ENCODE measurements around the gene CHCHD6.
A peak's percentile ranks its signal among the peaks of the same experiment; 100 is the strongest.

The CHCHD6 gene, protein sequence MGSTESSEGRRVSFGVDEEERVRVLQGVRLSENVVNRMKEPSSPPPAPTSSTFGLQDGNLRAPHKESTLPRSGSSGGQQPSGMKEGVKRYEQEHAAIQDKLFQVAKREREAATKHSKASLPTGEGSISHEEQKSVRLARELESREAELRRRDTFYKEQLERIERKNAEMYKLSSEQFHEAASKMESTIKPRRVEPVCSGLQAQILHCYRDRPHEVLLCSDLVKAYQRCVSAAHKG

DNA sequence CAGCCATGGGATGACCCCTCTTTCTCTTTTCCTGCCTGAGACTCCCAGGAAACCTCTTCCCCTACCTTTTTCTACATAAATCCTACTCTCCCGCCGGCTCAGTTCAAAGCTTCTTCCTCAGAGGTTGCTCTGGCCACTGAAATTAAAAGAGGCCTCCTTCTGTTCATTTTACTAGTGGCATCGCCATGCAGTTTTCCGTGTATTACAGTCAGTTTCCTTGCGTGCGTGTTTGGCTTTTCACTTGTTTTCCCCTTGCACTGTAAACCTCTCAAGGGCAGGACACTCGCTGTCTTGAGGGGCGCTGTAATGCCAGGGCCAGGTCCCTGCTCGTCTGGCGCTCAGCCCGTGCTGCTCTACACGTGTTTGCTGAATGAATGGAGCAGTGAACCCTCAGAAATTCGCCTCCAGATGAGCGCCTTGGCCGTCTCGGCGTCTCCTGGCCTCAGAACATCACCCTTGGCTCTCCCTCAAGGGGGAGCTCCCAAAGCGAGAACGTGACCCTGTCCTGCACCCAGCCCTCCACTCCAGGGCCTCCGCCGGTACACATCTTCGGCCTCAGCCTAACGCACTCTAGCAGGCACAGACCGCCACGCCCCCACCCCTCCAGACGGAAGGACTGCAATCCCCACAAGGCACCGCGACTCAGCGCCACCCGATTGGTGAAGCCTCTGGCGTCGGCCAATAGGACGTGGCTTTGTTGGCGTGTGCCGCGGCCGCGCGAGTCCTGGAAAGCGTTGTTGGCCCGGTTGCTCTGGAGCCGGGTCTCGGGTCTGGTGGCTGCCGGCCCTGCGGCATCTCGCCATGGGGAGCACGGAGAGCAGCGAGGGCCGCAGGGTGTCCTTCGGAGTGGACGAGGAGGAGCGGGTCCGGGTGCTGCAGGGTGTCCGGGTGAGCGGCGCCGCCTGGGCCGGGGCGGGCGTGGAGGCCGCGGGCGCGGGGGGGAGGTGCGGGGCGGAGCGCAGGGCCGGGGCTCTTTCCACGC lies at the start of gene CHCHD6:
Gene CHCHD6, plus strand, starts transcription at position 729 of the 982 bp plus-strand sequence. Its CDS starts 73 bp downstream, at position 802.
- DNase-seq = peak; percentile 94

DNA sequence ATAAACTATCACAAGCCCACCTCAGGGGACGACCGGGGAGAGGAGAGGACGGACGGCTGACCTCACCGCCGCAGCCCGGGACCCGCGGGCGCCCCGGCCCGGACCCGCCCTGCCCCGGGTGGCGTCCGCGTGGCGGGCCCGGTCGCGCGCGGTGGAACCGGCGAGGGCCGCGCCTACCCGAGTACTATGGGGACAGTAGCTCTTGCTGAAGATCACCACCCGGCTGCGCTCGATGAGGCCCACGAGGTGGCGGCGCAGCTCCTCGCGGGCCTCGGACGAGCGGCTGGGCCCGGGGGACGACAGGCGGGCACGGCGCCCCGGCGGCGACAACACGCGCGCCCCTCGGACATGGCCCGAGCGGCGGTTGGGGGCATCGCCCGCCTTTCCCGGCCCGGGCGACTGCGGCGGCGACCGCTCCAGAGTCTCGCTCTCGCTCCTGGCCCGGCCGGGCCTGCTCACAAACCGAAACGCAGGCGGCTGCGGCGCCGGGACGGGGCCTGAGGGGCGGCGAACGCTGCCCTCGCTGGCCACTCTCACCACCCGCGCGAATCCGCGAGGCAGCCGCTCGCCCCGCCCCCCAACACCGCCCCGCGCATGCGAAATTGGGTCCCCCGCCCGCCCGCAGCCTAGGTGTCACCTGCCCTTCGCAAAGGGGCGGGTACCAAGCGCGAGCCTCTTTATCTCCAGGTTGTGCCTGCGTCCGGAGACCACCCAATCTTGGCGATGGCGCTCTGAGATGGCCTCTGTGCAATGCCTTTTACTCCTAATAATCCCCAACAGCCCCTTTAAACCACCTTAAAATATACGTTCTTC lies 49.3 kb upstream of the CHCHD6 start, which contains the start of gene TXNRD3:
Gene TXNRD3, minus strand, starts transcription at position 554 of the 813 bp plus-strand sequence.
- DNase-seq = peak; percentile 17 to 76

DNA sequence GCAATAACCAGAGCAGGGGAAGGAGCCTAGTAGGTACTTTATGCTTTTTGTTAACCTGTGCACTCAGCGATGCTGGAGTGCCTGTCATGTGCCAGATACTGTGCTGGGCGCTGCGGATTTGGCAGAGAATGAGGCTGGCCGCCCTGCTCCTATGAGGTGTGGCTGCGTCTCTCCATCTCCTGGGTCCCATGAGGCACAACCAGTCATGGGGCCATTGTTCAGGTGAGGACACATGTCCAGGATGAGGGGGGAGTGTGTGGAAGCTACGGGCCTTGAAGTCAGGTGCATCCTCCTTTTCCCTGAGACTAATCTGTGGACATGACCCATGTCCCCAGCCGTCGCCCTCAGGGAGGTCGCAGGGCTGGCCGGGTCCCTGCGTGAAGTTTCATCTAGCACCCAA lies 48.2 kb upstream of the CHCHD6 start:
- DNase-seq = no peak

DNA sequence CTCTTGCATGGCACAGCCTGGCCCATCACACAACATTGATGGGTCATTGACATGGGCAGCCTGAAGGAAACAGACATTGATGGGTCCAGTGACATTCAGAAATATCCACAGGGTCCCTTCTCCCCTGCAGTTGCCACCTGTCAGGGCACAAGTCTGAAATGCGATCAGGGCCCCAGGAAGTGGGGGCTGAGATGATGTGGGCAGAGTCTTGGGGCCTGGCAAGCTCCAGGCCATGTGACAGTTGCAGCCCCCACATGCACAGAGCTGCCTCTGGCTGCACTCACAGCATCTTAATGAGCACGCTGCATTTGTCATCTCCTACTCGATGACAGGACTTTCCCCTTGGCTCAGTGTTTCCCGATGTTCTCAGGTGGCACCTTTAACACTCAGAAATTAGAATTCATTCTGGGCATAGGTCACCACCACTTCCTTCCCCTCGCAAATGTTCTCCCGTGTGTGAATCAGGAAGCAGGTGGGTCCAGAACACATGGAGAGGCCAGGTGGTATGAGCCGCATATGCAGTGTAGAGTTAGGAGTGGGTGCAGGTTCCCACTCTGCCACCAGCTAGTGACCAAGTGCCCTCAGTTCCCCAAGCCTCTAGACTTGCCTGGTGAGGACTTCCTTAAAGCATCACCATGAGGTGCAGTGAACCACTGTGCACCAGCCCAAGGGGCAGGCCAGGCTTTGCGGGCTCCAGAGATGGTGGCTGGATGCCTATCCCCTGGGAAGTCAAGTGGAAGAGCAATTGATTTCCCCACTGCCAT lies 47.5 kb upstream of the CHCHD6 start:
- DNase-seq = no peak

DNA sequence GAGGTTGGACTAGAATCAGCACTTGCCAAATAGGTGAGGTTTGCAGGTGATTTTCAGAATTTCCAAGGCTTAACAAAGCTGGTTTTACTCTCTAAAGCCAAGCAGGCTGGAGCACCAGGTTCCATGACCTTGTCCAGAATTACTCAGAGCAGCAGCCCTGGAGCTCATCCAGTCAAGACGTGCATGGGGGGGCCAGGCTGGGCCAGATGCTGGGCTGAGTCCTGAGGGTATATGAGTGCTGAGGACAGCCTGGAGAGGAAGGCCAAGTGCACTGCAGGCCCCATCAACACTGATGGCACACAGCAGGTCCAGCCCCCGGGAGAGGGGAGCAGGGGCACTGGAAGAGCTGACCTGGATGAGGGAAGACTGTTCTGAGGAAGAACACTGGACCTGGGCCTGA lies 46.1 kb upstream of the CHCHD6 start:
- DNase-seq = no peak

DNA sequence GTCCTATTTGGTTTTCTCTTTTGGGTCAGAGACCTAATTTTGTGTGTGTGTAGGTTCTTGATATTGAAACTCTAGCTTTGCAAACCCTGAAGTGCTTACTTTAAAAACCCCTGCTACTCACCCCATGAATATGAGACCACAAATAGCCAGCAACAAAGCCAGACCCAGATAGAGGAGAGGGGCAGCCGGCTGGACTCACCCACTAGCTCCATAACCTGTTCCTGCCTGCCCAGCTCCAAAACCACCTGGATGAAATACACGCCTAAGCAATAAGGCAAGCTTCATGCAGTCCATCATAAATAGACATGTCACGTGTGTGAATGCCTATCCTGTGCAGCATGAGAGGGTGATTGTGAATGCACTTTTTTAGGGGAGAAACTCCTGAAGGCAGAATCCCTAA lies 45.5 kb upstream of the CHCHD6 start:
- no peak for DNase-seq

DNA sequence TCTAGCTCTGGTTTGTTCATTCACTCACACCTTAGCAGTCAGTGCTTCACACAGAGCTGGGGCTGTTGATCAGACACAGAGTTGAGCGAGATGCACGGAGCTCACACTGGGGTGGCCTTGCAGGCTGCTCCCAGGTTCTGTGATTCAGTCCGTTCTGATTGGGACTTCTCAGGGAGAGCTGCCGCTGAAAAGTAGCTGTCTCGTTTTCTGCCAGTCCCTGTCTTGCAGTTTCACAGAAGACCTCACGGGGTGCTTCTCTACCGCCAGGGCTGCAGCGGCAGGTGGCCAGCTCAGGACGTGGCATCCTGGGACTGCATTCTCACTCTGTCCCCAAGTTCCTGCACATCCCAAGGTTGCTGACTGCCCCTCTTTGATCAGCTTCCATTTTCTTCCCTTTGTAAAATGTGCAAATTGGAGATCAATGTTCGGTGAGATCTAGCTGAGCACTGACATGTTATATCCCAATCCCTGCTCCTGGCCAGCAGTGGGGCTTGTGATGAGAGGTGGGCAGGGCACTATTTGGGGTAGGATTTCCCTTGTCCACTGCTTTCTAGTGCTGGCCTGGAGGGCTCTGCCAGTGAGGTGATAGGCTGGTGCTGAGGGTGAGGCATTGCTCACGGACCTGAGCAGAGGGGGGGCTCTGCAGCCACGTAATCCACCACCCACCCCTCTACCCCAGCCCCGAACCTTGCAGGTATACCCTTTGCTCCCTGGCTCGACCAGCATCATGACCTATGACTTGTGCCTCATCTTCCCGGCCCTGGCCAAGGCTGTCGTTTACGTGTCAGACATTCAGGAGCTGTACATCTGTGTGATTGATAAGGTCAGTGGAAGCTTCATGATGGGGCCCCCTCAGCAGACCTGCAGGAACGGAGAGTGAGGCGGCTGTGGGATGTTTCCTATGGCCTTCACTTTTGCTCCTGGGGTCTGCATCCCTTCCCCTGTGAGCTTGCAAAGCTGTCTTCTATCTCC lies 43.8 kb upstream of the CHCHD6 start:
- no peak for DNase-seq

DNA sequence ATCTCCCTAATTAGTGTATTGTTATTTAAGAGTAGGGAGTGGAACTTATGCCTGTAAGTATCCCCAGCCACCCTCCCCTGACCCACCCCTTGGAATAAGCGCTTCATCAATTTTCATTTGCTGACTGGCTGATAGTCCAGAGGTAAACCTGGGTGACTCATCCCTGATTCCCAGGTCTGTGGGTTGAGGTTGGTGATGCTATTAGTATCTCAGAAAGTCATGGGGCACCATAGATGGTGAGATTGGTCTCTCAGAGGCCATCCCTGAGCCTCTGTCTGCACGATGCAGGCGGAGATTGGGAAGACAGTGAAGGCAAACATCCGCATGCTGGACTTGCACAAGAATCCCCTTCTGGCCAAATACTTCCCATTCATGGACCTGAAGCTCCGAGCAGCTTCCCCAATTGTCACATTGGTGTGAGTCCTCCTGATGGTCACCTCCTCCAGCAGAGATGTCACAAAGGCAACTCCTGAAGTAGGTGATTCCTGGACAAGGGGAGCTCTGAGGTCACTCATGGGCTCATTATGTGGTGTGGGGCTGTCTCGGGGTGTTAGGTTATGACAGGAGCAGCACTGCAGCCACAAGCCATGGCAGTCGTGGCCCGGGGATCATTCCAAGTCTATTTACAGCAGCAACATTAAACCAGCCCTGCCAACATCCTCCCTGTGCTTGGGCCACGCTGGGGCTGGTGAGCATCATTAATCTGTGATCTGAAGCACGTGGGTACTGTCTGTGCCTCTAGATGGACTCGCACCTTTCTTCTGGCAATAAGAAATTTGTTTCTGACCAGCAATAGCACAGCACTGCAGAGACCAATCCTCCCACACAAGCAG lies 42.3 kb upstream of the CHCHD6 start:
- no peak for DNase-seq

DNA sequence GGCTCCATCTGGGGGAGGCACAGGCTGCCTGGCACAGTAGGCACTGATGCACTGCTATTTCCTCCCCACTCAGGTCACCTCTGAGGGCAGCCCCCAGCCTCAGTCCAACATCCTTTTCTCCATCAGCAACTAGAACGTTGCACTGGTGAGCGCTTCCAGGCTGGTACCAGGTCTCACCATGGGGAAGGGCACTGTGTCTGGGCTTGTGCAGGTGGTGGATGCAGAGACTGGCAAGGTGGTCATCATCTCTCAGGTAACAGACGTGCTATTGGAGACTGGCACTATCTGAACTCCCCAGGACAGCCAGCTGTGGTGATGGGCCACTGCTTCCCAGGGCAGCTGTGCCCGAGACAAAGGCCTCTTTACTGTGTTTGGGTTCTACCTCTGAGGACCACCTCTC lies 40.8 kb upstream of the CHCHD6 start:
- DNase-seq = no peak

DNA sequence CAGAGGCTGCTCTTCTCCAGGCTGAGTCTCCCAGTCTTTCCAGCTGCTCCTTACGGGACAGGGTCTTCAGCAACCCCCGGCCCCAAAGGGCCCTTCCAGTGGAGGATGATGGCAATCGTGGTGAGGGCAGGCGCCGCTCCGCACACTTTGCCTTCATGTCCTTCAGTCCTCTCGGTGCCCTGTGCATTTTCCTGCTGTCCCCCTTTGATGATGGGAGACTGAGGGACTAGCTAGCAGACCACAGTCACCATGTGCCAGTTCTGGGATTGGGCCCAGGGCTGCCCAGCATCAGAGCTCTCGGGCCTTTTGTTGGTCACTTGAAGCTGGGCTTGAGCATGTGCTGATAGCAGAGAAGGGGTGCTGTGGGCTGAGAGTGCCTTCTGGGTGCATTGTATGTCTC lies 40.3 kb upstream of the CHCHD6 start:
- DNase-seq = no peak

DNA sequence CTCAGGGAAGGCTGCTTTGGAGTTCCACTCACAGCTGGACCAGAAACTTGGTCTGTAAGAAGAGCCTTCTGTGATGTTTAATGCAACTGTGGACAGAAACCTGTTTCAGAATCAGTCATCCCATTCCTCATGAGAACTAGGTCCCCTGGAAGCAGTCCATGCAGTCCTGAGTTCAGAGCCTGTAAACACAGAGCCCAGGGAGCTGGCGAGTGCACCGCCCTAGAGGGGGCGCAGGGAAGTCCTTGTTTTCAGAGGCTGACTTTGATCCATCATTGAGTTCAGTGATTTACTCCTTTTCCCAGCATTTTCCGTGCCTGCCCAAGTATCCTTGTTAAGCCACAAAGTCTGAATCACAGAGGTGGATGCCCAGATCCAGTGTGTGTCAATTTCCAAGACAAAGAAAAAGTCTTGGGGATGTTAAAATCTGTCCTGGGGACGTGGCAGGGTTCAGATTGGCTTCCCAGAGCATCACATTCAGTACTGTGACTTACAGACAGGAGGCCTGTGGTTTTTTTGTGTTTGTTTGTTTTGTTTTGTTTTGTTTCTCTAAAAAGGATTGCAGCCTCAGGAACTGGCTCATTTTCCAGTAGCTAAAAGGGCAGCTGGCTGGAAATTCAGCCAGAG lies 39.3 kb upstream of the CHCHD6 start:
- no peak for DNase-seq

DNA sequence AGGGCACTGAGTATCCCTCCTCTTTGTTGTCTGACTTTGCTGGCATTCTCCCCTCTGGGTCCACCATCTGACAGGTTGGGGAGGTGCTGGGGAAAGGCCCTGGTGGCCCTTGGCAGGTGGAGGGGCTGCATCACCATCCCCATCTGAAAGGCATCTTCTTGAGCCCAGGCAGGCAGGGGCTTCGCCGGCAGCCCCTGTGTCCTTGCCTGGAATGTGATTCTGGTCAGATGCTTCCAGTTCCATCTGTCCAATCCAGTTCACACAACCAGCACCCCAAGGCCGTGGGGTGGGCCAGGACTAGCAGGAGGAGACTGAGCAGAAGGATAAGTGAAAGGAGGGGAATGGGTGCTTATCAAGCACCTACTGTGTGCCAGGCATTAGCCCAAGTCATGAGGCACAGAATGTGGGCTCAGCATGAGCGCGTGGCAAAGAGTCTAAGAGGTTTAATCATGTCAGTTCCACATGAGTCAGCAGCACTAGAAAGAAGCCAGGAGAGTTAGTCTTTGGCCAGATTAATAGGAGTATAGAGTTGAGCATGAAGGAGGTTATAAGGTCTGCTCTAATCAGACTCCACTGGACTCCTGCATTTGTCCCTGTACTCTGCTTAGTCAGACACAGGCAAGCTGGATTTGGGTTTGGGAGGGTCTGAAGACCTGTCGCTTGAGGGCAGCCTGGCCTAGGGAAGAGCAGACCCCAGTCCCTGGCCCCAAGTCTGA lies 38.7 kb upstream of the CHCHD6 start:
- DNase-seq = no peak

DNA sequence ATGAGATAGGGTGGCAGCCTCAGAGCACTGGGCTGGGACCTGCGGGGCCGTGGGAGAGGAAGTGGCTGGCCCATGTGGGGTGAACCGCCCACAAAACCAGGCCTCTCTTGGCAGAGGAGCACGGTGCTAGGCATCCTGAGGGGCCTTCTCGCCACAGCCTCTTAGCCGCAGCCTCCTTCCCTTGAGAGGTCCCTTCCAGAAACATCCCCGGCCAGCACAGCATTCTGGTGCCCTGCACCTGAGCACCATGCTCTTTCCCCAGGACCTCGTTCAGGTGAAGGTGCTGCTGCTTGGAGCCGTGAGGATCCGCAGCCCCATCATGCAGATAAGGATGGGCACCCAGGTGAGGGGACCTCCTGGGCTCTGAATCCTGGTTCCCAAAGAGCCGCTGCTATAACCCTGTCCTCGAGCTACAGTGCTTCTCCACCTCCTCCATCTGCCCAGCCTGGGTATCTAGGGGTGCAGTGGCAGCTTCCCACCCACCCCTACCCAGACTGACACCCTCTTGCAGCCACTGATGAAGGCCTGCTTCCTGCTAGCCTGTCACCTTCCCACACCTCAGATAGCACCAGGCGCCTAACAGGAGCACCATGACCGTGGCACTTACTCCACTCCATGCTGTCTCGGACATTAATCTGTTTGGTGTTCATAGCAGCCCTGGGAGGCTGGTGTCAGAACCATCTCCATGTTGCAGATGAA lies 37.9 kb upstream of the CHCHD6 start:
- DNase-seq = no peak

DNA sequence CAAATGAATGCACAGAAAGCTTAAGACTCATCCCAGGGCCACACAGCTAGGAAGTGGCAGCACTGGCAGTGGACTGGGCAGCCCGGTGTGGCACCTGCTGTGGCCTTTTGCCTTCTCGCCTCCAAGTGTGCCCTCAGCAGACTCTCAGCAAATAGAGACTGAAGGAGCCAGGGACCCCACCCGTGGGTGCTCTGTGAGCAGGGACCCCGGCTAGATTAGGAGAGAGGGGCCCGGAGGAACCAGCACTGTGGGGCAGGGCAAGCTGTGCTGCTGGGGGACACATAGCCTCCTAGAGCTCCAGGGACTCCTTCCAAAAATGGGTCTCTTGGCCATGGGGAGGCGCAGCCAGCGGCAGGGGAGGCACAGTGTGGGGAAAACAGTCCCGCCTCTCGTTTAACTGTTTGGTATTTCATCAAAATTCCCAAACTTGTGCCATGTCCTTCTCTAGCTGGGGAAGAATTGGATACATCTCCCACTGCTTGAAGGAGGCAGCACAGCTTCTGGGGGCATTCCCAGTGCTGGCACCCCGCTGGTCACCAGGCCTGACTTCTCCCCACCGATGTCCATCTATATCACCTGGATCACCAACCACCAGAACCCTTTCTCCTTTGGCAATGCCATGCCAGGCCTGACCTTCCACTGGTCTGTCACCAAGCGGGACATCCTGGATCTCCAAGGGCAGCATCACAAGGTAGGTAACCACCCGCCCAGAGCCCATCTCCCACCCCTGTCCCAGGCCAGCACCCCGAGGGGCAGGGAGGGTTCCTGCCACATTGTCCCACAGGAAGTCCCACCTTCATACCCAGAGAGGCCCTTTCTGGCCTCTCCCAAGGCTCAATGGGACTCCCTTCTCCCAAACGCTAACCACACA lies 37.1 kb upstream of the CHCHD6 start:
- no peak for DNase-seq

DNA sequence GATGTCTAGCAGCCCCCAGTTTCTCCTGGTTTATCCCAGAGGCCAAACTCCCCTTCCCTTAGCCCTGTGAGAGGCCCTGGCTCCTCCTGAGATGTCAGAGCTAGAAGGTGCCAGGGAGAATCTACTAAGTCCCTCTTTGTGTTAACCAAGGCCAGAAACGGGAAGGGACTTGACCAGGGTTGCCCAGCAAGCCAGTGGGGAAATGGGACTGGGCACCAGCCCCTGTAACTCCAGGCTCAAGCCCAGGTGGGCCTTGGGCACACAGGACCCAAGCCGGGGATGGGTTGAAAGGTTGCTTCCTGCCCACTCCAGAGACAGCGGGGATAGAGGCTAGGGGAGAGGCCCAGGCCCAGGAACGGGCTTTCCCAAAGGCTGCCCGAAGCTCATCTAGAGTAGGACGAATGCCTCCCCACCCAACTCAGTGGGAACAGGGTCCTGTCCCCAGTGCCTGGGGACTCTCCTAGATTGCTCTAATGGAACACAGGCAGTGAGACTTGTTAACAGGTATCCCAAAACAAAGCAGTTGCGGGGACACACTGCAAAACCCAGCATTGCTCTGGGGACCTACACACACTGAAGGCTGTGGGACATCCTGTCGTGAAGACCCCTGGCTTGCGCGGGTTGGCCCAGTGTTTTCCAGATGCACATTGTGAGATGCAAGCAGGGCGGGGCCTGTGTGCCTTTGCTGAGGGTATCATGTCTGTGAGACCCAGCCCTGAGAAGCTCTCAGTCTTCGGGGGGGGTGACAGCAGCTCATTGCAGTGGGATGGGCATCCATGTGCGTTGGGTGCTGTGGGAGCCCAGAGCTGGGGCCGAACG lies 36.2 kb upstream of the CHCHD6 start:
- no peak for DNase-seq

Measured in hippocampal formation (tissue), 2 donors.